H1 (cell line): ENCODE results near the gene TUBB2B. TPM values are rescaled to one million over a fixed set of nuclear protein-coding genes. Genes with fewer than 3 reads are reported as not detected.
"Not testable (repeated sequence)": the region's sequence is repeated elsewhere in the genome, so short reads cannot be mapped to it uniquely, and the experiment has no call there.

ENCODE experiments used
- CTCF ChIA-PET: fragments of 300-600 bp; sonication (Branson Sonifier 250); formaldehyde crosslinking; loops from one replicate; lab custom pipeline; 2021; ENCODE audit not compliant: partially characterized antibody; lab: Charles Lee
- POLR2A ChIA-PET: fragments of 300-600 bp; sonication (Branson Sonifier 250); formaldehyde crosslinking; loops from one replicate; lab custom pipeline; 2021; ENCODE audit warnings: inconsistent platforms; ENCODE audit not compliant: partially characterized antibody; lab: Charles Lee
- DNase-seq, 2 experiments: peaks; one replicate each; pipeline versions ENCODE4 v3.0.0 to v3.0.0-alpha.2; 2010 to 2022; ENCODE audit warnings: low spot score in 2 of 2, low read depth in 1 of 2, mixed read lengths in 1 of 2
- FAIRE-seq: peaks from 2 replicates; lab custom pipeline; 2011; peaks lifted over from hg19 to GRCh38; lab: Jason Lieb, UNC
- H2AFZ ChIP-seq: 2 replicates; pipeline ENCODE4 v1.8.1; 2012; ENCODE audit warnings: low read length, inconsistent platforms
- H2AK5ac ChIP-seq: 2 replicates; pipeline ENCODE4 v1.6.1; 2013; ENCODE audit warnings: low read depth, low read length
- H2BK120ac ChIP-seq: replicated peaks from 2 replicates; pipeline ENCODE3; 2013; ENCODE audit warnings: low read depth, low read length, inconsistent platforms
- H2BK12ac ChIP-seq: 2 replicates; pipeline ENCODE4 v1.6.1; 2013; ENCODE audit warnings: low read depth, low read length
- H2BK15ac ChIP-seq: 2 replicates; pipeline ENCODE4 v1.6.1; 2013; ENCODE audit warnings: low read length
- H2BK20ac ChIP-seq: 2 replicates; pipeline ENCODE4 v1.6.1; 2013; ENCODE audit warnings: low read length
- H2BK5ac ChIP-seq: 2 replicates; pipeline ENCODE4 v1.6.1; 2013; ENCODE audit warnings: low read depth, low read length
- H3K14ac ChIP-seq: 2 replicates; pipeline ENCODE4 v1.6.1; 2013; ENCODE audit warnings: inconsistent platforms; ENCODE audit not compliant: insufficient read length
- H3K18ac ChIP-seq: 2 replicates; pipeline ENCODE4 v1.6.1; 2013; ENCODE audit warnings: low read length; ENCODE audit errors: extremely low read depth
- H3K23ac ChIP-seq: 2 replicates; pipeline ENCODE4 v1.6.1; 2013; ENCODE audit warnings: inconsistent platforms; ENCODE audit not compliant: insufficient read length
- H3K23me2 ChIP-seq: 2 replicates; pipeline ENCODE4 v1.6.1; 2013; ENCODE audit warnings: low read depth, low read length
- H3K27ac ChIP-seq: 2 replicates; pipeline ENCODE4 v1.6.1; 2011; ENCODE audit warnings: low read depth, low read length, inconsistent platforms
- H3K27me3 ChIP-seq, 4 experiments: replicated peaks in 1 of 4; 1 replicate in 1 of 4; 2 replicates in 3 of 4; pipeline versions ENCODE4 v1.6.1 to v1.8.1; 2011 to 2013; ENCODE audit warnings: low read length in 3 of 4, mild to moderate bottlenecking in 3 of 4, inconsistent platforms in 2 of 4, mixed read lengths in 2 of 4, moderate library complexity in 1 of 4; ENCODE audit not compliant: control insufficient read depth in 3 of 4, insufficient read depth in 3 of 4; ENCODE audit errors: extremely low read depth in 1 of 4
- H3K36me3 ChIP-seq, 4 experiments: 2 replicates each; pipeline versions ENCODE4 v1.6.1 to v1.8.1; 2011 to 2013; ENCODE audit warnings: mild to moderate bottlenecking in 4 of 4, low read length in 3 of 4, moderate library complexity in 2 of 4, control low read depth in 1 of 4, inconsistent platforms in 1 of 4; ENCODE audit not compliant: insufficient read depth in 4 of 4, control insufficient read depth in 2 of 4
- H3K4ac ChIP-seq: replicated peaks from 2 replicates; pipeline ENCODE3; 2013; ENCODE audit warnings: low read length, low read depth, mixed read lengths, inconsistent platforms; ENCODE audit not compliant: insufficient read length
- H3K4me1 ChIP-seq, 4 experiments: replicated peaks in 1 of 4; 1 replicate in 1 of 4; 2 replicates in 3 of 4; pipeline versions ENCODE4 v1.6.1 to v1.8.1; 2011 to 2013; ENCODE audit warnings: low read length in 3 of 4, inconsistent platforms in 2 of 4, mixed read lengths in 1 of 4; ENCODE audit not compliant: insufficient read depth in 4 of 4, control insufficient read depth in 3 of 4
- H3K4me2 ChIP-seq, 2 experiments: 2 replicates each; pipeline versions ENCODE4 v1.6.1 to v1.8.1; 2011 to 2013; ENCODE audit warnings: low read depth in 2 of 2, low read length in 2 of 2, control low read depth in 1 of 2, inconsistent platforms in 1 of 2, mild to moderate bottlenecking in 1 of 2; ENCODE audit not compliant: insufficient read depth in 1 of 2
- H3K4me3 ChIP-seq, 4 experiments: fragments of 200-600, 300-600 bp in 1 of 4; sonication (generic), shearing (Covaris generic), sonication (Bioruptor Twin) in 1 of 4; 2 replicates each; pipeline versions ENCODE4 v1.5.1 to v1.8.1; 2011 to 2016; ENCODE audit warnings: low read length in 4 of 4, low read depth in 3 of 4, control low read depth in 2 of 4, inconsistent platforms in 2 of 4, mild to moderate bottlenecking in 2 of 4, mixed read lengths in 1 of 4, moderate library complexity in 1 of 4; ENCODE audit not compliant: insufficient read depth in 2 of 4; ENCODE audit errors: extremely low read depth in 1 of 4
- H3K56ac ChIP-seq: replicated peaks from 2 replicates; pipeline ENCODE3; 2013; ENCODE audit warnings: low read depth, mild to moderate bottlenecking, mixed read lengths, low read length, inconsistent platforms; ENCODE audit not compliant: insufficient read length
- H3K79me1 ChIP-seq: 2 replicates; pipeline ENCODE4 v1.6.1; 2013; ENCODE audit warnings: low read depth, low read length, control low read depth
- H3K79me2 ChIP-seq, 2 experiments: 2 replicates each; pipeline versions ENCODE4 v1.6.1 to v1.8.1; 2012 to 2013; ENCODE audit warnings: low read length in 2 of 2, mild to moderate bottlenecking in 2 of 2, inconsistent platforms in 1 of 2; ENCODE audit not compliant: insufficient read depth in 2 of 2, control insufficient read depth in 1 of 2
- H3K9ac ChIP-seq, 4 experiments: replicated peaks in 1 of 4; 1 replicate in 1 of 4; 2 replicates in 3 of 4; pipeline versions ENCODE4 v1.6.1 to v1.8.1; 2011 to 2013; ENCODE audit warnings: low read depth in 3 of 4, low read length in 3 of 4, control low read depth in 2 of 4, mild to moderate bottlenecking in 2 of 4, moderate library complexity in 2 of 4, inconsistent platforms in 1 of 4; ENCODE audit errors: extremely low read depth in 1 of 4
- H3K9me3 ChIP-seq, 2 experiments: 2 replicates each; pipeline versions ENCODE4 v1.6.1 to v1.8.1; 2012 to 2013; ENCODE audit warnings: mild to moderate bottlenecking in 2 of 2, moderate library complexity in 2 of 2, control low read depth in 1 of 2, inconsistent platforms in 1 of 2, low read depth in 1 of 2, low read length in 1 of 2, mixed read lengths in 1 of 2; ENCODE audit not compliant: insufficient read depth in 2 of 2
- H4K20me1 ChIP-seq, 2 experiments: replicated peaks in 1 of 2; 2 replicates each; pipeline versions ENCODE3 to v1.8.1; 2011 to 2013; ENCODE audit warnings: inconsistent platforms in 2 of 2, low read length in 2 of 2, mild to moderate bottlenecking in 1 of 2; ENCODE audit not compliant: insufficient read depth in 2 of 2, control insufficient read depth in 1 of 2
- H4K5ac ChIP-seq: 2 replicates; pipeline ENCODE4 v1.6.1; 2013; ENCODE audit warnings: low read length, low read depth, mixed read lengths, inconsistent platforms; ENCODE audit not compliant: insufficient read length
- H4K8ac ChIP-seq: 2 replicates; pipeline ENCODE4 v1.8.0; 2013; ENCODE audit warnings: mild to moderate bottlenecking, moderate library complexity, low read length, inconsistent platforms; ENCODE audit not compliant: insufficient read depth; ENCODE audit errors: extremely low read depth
- H4K91ac ChIP-seq: replicated peaks from 2 replicates; pipeline ENCODE3; 2013; ENCODE audit warnings: low read length, mixed read lengths, inconsistent platforms; ENCODE audit not compliant: insufficient read length
- CREB1 ChIP-seq: IDR thresholded peaks from 2 replicates; pipeline ENCODE4 v1.6.1; 2012; ENCODE audit warnings: inconsistent platforms
- EGR1 ChIP-seq: IDR thresholded peaks from 2 replicates; pipeline ENCODE4 v1.6.1; 2011; ENCODE audit warnings: low read depth, low read length, borderline replicate concordance
- HDAC2 ChIP-seq, 2 experiments: fragments of 300-600 bp in 1 of 2; sonication (generic) in 1 of 2; IDR thresholded peaks; 2 replicates each; pipeline ENCODE4 v1.6.1; 2011 to 2012; ENCODE audit warnings: low read depth in 2 of 2, low read length in 2 of 2, mild to moderate bottlenecking in 2 of 2, moderate library complexity in 2 of 2, borderline replicate concordance in 1 of 2, inconsistent platforms in 1 of 2
- KDM5A ChIP-seq: fragments of 200-600 bp; IDR thresholded peaks from 2 replicates; pipeline ENCODE4 v1.7.1; 2012; ENCODE audit warnings: mild to moderate bottlenecking, low read length, inconsistent platforms, mixed read lengths
- PHF8 ChIP-seq: fragments of 200-600 bp; sonication (generic); conservative IDR thresholded peaks from 2 replicates; pipeline ENCODE4 v1.7.1; 2012; ENCODE audit warnings: low read depth, mild to moderate bottlenecking, inconsistent platforms, low read length, moderate library complexity
- RFX5 ChIP-seq: IDR thresholded peaks from 2 replicates; pipeline ENCODE4 v1.6.1; 2011; ENCODE audit warnings: low read depth, low read length, improper control_type of control experiment, borderline replicate concordance
- RNF2 ChIP-seq: fragments of 200-900, 300-1000 bp; sonication (generic); IDR thresholded peaks from 2 replicates; pipeline ENCODE4 v1.7.1; 2016; ENCODE audit warnings: borderline replicate concordance, low read depth, mild to moderate bottlenecking, antibody characterized with exemption, low read length; ENCODE audit not compliant: poor library complexity, severe bottlenecking; ENCODE audit errors: missing control alignments
- WGBS, 2 experiments: shearing (Covaris generic) in 1 of 2; methylation state at CpG; one replicate each; pipeline versions ENCODE4 v1.1.6 to v1.1.7; 2013 to 2015; ENCODE audit warnings: low lambda C conversion rate in 2 of 2, mixed read lengths in 2 of 2, inconsistent platforms in 1 of 2, low coverage in 1 of 2, missing lambda C conversion rate in 1 of 2; ENCODE audit not compliant: insufficient replicate concordance in 2 of 2, insufficient coverage in 1 of 2, insufficient read length in 1 of 2; ENCODE audit errors: extremely low coverage in 1 of 2, missing lambda C conversion rate in 1 of 2; 5-methylcytosine and 5-hydroxymethylcytosine counted together
- polyA plus RNA-seq, 7 experiments: library from polyadenylated mRNA; depleted of rRNA in 3 of 7; stranded (reverse) in 5 of 7; unstranded in 2 of 7; fragments of >200 nt in 5 of 7; fragments of 200-250 nt in 2 of 7; gene quantifications; 1 replicate in 5 of 7; 2 replicates in 1 of 7; 4 replicates in 1 of 7; pipeline versions ENCODE4 v1.2.1 to v1.2.3, GENCODE V29; 2011 to 2013; ENCODE audit warnings: missing spikeins in 2 of 7, mixed read lengths in 2 of 7
- total RNA-seq: library from RNA; stranded (reverse); fragmentation: NEBNext Ultra II Directional; extraction: Animal tissue kit (Norgen Biotek cat#: 25700); gene quantifications from 2 replicates; pipeline ENCODE4 v1.2.1, GENCODE V29; 2021

Gene TUBB2B
- total and polyA plus RNA-seq, 2 of the 8 experiments (the other 6 are each of a cell fraction or from before 2014, with no cell fraction given): 612 to 722 TPM

- TF ChIP-seq HDAC2 (IDR thresholded peaks at IDR 0.05; ENCODE audit: borderline replicate concordance in 1 of 2, low read depth in 2 of 2, low read length in 2 of 2) (no peak), EGR1 (no peak), RNF2 (no peak), RFX5 (no peak), CREB1 (no peak), PHF8 (no peak), KDM5A (no peak)
Measured at GRCh38 chr6:3190056-3190455, 37.4 kb downstream of the TUBB2B start (continued).

DNA sequence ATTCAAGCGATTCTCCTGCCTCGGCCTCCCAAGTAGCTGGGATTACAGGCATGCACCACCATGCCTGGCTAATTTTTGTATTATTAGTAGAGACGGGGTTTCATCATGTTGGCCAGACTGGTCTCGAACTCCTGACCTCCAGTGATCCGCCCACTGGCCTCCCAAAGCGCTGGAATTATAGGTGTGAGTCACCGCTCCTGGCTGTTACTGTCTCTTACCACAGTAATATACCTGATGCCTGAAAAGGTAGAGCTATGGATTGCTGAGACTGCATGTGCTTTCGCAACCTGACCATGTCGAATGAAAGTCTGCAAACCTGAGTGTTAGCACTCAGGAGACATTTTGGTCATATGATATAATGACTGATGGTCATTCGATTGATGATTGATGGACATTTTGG is 38.3 kb downstream of the TUBB2B start:
- not testable (repeated sequence) for H3K9ac ChIP-seq, H3K4me3 ChIP-seq, H3K27me3 ChIP-seq, H3K4me2 ChIP-seq, H2BK20ac ChIP-seq, H3K18ac ChIP-seq, H3K56ac ChIP-seq, H2BK120ac ChIP-seq, H4K91ac ChIP-seq, H3K36me3 ChIP-seq, H3K79me1 ChIP-seq, FAIRE-seq, H2BK15ac ChIP-seq, H3K4me1 ChIP-seq, H4K8ac ChIP-seq, H3K23me2 ChIP-seq, H4K5ac ChIP-seq, H3K4ac ChIP-seq, H2AK5ac ChIP-seq, H3K27ac ChIP-seq, H2BK5ac ChIP-seq, H3K23ac ChIP-seq, H4K20me1 ChIP-seq, H3K79me2 ChIP-seq, DNase-seq, H2AFZ ChIP-seq, H3K14ac ChIP-seq, H3K9me3 ChIP-seq, H2BK12ac ChIP-seq
- WGBS, 2 experiments: 93% methylated on average over 10 of the region's 10 CpGs; no CpG with 5 or more reads in 1 of the 2 experiments
- ChIA-PET POLR2A (interaction anchor here (2.4 to 3.5 kb wide), 2 partner anchors 23 to 40 kb away, joined by 5 to 18 read pairs; no protein-coding TSS in a partner anchor), CTCF (interaction anchor here (1.4 to 2.7 kb wide), 3 partner anchors 11 to 27 kb away, joined by 4 to 5 read pairs (median 4); no protein-coding TSS in a partner anchor)
